H1 (cell line): Measurements from ENCODE around the gene OLFML2A.

Experiments
- BCL11A ChIP-seq, 2 experiments: IDR thresholded peaks; one replicate each; pipeline ENCODE4 v1.6.1; 2011; ENCODE audit warnings: low read depth in 2 of 2, low read length in 2 of 2, mild to moderate bottlenecking in 2 of 2
- POLR2A ChIP-seq, 2 experiments: IDR thresholded peaks; 1 replicate in 1 of 2; 2 replicates in 1 of 2; pipeline ENCODE4 v1.6.1; 2011; ENCODE audit warnings: low read depth in 2 of 2, low read length in 2 of 2, mild to moderate bottlenecking in 2 of 2; ENCODE audit errors: control extremely low read depth in 1 of 2
- POLR2AphosphoS5 ChIP-seq: IDR thresholded peaks from 2 replicates; pipeline ENCODE4 v1.6.1; 2011; ENCODE audit warnings: low read depth, low read length
- RAD21 ChIP-seq, 2 experiments: IDR thresholded peaks in 1 of 2; conservative IDR thresholded peaks in 1 of 2; 2 replicates each; pipeline ENCODE4 v1.6.1; 2011; ENCODE audit warnings: low read depth in 2 of 2, low read length in 2 of 2, improper control_type of control experiment in 1 of 2, inconsistent platforms in 1 of 2, mild to moderate bottlenecking in 1 of 2, moderate library complexity in 1 of 2
- RFX5 ChIP-seq: IDR thresholded peaks from 2 replicates; pipeline ENCODE4 v1.6.1; 2011; ENCODE audit warnings: low read depth, low read length, improper control_type of control experiment, borderline replicate concordance
- RXRA ChIP-seq: IDR thresholded peaks from 2 replicates; pipeline ENCODE4 v1.6.1; 2011; ENCODE audit warnings: low read depth, mild to moderate bottlenecking, low read length, moderate library complexity; ENCODE audit not compliant: insufficient read depth
- SAP30 ChIP-seq: fragments of 300-600 bp; sonication (generic); IDR thresholded peaks from 2 replicates; pipeline ENCODE4 v1.7.1; 2012; ENCODE audit warnings: low read length, moderate library complexity, mild to moderate bottlenecking, inconsistent platforms; ENCODE audit not compliant: insufficient read depth, insufficient replicate concordance
- SP4 ChIP-seq: IDR thresholded peaks from 2 replicates; pipeline ENCODE4 v1.6.1; 2012; ENCODE audit warnings: low read length, inconsistent platforms
- SUZ12 ChIP-seq: fragments of 200-600 bp; sonication (generic); IDR thresholded peaks from 2 replicates; pipeline ENCODE4 v1.6.1; 2012; ENCODE audit warnings: mild to moderate bottlenecking, inconsistent platforms, low read length, moderate library complexity, mixed read lengths
- TF ChIP-seq, protein P1 (sequence below), 3 experiments: IDR thresholded peaks; 1 replicate in 2 of 3; 2 replicates in 1 of 3; pipeline versions ENCODE4 v1.5.1 to v1.6.1; 2011; ENCODE audit warnings: low read length in 3 of 3, mild to moderate bottlenecking in 3 of 3, inconsistent platforms in 2 of 3, low read depth in 1 of 3, moderate library complexity in 1 of 3; ENCODE audit not compliant: insufficient read depth in 1 of 3; ENCODE audit errors: control extremely low read depth in 1 of 3

- no peak for TF ChIP-seq SAP30
- TF ChIP-seq, protein P1, sequence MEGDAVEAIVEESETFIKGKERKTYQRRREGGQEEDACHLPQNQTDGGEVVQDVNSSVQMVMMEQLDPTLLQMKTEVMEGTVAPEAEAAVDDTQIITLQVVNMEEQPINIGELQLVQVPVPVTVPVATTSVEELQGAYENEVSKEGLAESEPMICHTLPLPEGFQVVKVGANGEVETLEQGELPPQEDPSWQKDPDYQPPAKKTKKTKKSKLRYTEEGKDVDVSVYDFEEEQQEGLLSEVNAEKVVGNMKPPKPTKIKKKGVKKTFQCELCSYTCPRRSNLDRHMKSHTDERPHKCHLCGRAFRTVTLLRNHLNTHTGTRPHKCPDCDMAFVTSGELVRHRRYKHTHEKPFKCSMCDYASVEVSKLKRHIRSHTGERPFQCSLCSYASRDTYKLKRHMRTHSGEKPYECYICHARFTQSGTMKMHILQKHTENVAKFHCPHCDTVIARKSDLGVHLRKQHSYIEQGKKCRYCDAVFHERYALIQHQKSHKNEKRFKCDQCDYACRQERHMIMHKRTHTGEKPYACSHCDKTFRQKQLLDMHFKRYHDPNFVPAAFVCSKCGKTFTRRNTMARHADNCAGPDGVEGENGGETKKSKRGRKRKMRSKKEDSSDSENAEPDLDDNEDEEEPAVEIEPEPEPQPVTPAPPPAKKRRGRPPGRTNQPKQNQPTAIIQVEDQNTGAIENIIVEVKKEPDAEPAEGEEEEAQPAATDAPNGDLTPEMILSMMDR (IDR thresholded peaks at IDR 0.05; ENCODE audit: control extremely low read depth in 1 of 3, insufficient read depth in 1 of 3, low read depth in 1 of 3, low read length in 3 of 3), result no peak
- TF ChIP-seq POLR2A (IDR thresholded peaks at IDR 0.05; ENCODE audit: control extremely low read depth in 1 of 2, low read depth in 2 of 2, low read length in 2 of 2), result no peak
- no peak for TF ChIP-seq SP4
- TF ChIP-seq RXRA, result no peak
- TF ChIP-seq RFX5, result no peak
- TF ChIP-seq SUZ12, result no peak
- no peak for TF ChIP-seq BCL11A (IDR thresholded peaks at IDR 0.05; ENCODE audit: low read depth in 2 of 2, low read length in 2 of 2)
- TF ChIP-seq RAD21 (IDR thresholded peaks at IDR 0.05 in 1 of 2, conservative IDR thresholded peaks at IDR 0.05 in 1 of 2; ENCODE audit: low read depth in 2 of 2, low read length in 2 of 2), result no peak
- no peak for TF ChIP-seq POLR2AphosphoS5
These were observed 70.0 kb downstream of the OLFML2A start for GRCh38 chr9:124846969-124847368.
